Glutamatergic neuron (in vitro differentiated cells): Measurements from ENCODE around the gene BTRC. TPM values are rescaled to one million over a fixed set of nuclear protein-coding genes. Genes with fewer than 3 reads are reported as not detected.
"Not testable (repeated sequence)": the region's sequence is repeated elsewhere in the genome, so short reads cannot be mapped to it uniquely, and the experiment has no call there.

Source experiments
- DNase-seq: peaks from one replicate; pipeline ENCODE4 v3.0.0; 2022
- H3K27ac Mint-ChIP-seq: one replicate; pipeline ENCODE4 v1.8.0; 2020; ENCODE audit warnings: mild to moderate bottlenecking, mixed read lengths, inconsistent platforms; ENCODE audit not compliant: unreplicated experiment
- H3K27me3 Mint-ChIP-seq: one replicate; pipeline ENCODE4 v1.8.0; 2020; ENCODE audit warnings: mild to moderate bottlenecking, moderate library complexity, mixed read lengths, inconsistent platforms; ENCODE audit not compliant: unreplicated experiment
- H3K36me3 Mint-ChIP-seq: one replicate; pipeline ENCODE4 v1.8.0; 2020; ENCODE audit warnings: mild to moderate bottlenecking, mixed read lengths, inconsistent platforms; ENCODE audit not compliant: unreplicated experiment
- H3K4me1 Mint-ChIP-seq: one replicate; pipeline ENCODE4 v1.8.0; 2020; ENCODE audit warnings: mild to moderate bottlenecking, low read depth, mixed read lengths, inconsistent platforms; ENCODE audit not compliant: unreplicated experiment
- H3K4me3 Mint-ChIP-seq: one replicate; pipeline ENCODE4 v1.8.0; 2020; ENCODE audit warnings: mild to moderate bottlenecking, mixed read lengths, inconsistent platforms; ENCODE audit not compliant: unreplicated experiment
- H3K9me3 Mint-ChIP-seq: one replicate; pipeline ENCODE4 v1.8.0; 2020; ENCODE audit warnings: mild to moderate bottlenecking, moderate library complexity, mixed read lengths, inconsistent platforms; ENCODE audit not compliant: unreplicated experiment
- CTCF ChIP-seq: fragments of 200-600 bp; sonication (generic); IDR thresholded peaks from one replicate; pipeline ENCODE4 v1.5.0; 2021; ENCODE audit not compliant: partially characterized antibody, unreplicated experiment
- total RNA-seq: library from RNA; stranded (reverse); fragmentation: NEBNext Ultra II Directional; extraction: Animal tissue kit (Norgen Biotek cat#: 25700); gene quantifications from one replicate; pipeline ENCODE4 v1.2.1, GENCODE V29; 2021; ENCODE audit not compliant: unreplicated experiment

BTRC gene
- total RNA-seq, 1 donor from 2014 or later = 28.9 TPM

- no peaks in the 10 kb centered on the region for H3K36me3 Mint-ChIP-seq
- H3K27ac Mint-ChIP-seq = no peak overlapping the region
- H3K4me1 Mint-ChIP-seq = peaks cover 8% of the 10 kb centered on the region
- TF ChIP-seq CTCF = no peak
- H3K9me3 Mint-ChIP-seq = no peaks in the 10 kb centered on the region
- no peak for DNase-seq
- H3K27me3 Mint-ChIP-seq = no peaks in the 10 kb centered on the region
- H3K4me3 Mint-ChIP-seq = no peak overlapping the region
Measured at GRCh38 chr10:101405001-101405400, 51.0 kb downstream of the BTRC start.

GRCh38 chr10:101411598-101411997 lies 57.6 kb downstream of the BTRC start:
- Mint-ChIP-seq H3K27me3 (no peaks in the 10 kb centered on the region), H3K27ac (no peak overlapping the region), H3K4me3 (no peak overlapping the region), H3K36me3 (no peaks in the 10 kb centered on the region), H3K4me1 (no peaks in the 10 kb centered on the region), H3K9me3 (no peaks in the 10 kb centered on the region)
- no peak for TF ChIP-seq CTCF
- no peak for DNase-seq

- H3K9me3 Mint-ChIP-seq = no peaks in the 10 kb centered on the region
- no peaks in the 10 kb centered on the region for H3K27me3 Mint-ChIP-seq
- no peak for TF ChIP-seq CTCF
- no peaks in the 10 kb centered on the region for H3K4me1 Mint-ChIP-seq
- no peak for DNase-seq
- no peak overlapping the region for H3K27ac Mint-ChIP-seq
- no peaks in the 10 kb centered on the region for H3K36me3 Mint-ChIP-seq
- no peak overlapping the region for H3K4me3 Mint-ChIP-seq
Measured at GRCh38 chr10:101414034-101414433, 60.1 kb downstream of the BTRC start.

GRCh38 chr10:101415884-101416283 lies 61.9 kb downstream of the BTRC start:
- no peak for DNase-seq
- H3K9me3 Mint-ChIP-seq = no peaks in the 10 kb centered on the region
- no peak overlapping the region for H3K27ac Mint-ChIP-seq
- no peak overlapping the region for H3K4me3 Mint-ChIP-seq
- H3K27me3 Mint-ChIP-seq = no peaks in the 10 kb centered on the region
- no peak for TF ChIP-seq CTCF
- no peaks in the 10 kb centered on the region for H3K36me3 Mint-ChIP-seq
- H3K4me1 Mint-ChIP-seq = no peaks in the 10 kb centered on the region

- H3K9me3 Mint-ChIP-seq, H3K4me3 Mint-ChIP-seq, H3K4me1 Mint-ChIP-seq, H3K27ac Mint-ChIP-seq, H3K27me3 Mint-ChIP-seq, H3K36me3 Mint-ChIP-seq, DNase-seq: not testable (repeated sequence)
Measured at GRCh38 chr10:101421967-101422366, 68.0 kb downstream of the BTRC start.

- no peak for TF ChIP-seq CTCF
- no peak for DNase-seq
- no peaks in the 10 kb centered on the region for H3K9me3 Mint-ChIP-seq
- no peak overlapping the region for H3K4me3 Mint-ChIP-seq
- no peaks in the 10 kb centered on the region for H3K36me3 Mint-ChIP-seq
- no peaks in the 10 kb centered on the region for H3K27me3 Mint-ChIP-seq
- no peak overlapping the region for H3K27ac Mint-ChIP-seq
- peaks cover 2% of the 10 kb centered on the region for H3K4me1 Mint-ChIP-seq
Measured at GRCh38 chr10:101425535-101425934, 71.6 kb downstream of the BTRC start.
